Measurements from ENCODE around the gene MAGI2.
"Not testable (repeated sequence)": the region's sequence is repeated elsewhere in the genome, so short reads cannot be mapped to it uniquely, and the experiment has no call there.

MAGI2 gene

GRCh38 chr7:78253850-78254725 lies 1199.4 kb downstream of the MAGI2 start:
- DNase-seq = no peak

- DNase-seq = no peak
Measured at GRCh38 chr7:78248867-78249266, 1204.6 kb downstream of the MAGI2 start.

GRCh38 chr7:78247910-78248689 lies 1205.4 kb downstream of the MAGI2 start:
- DNase-seq = no peak

- not testable (repeated sequence) for DNase-seq
Measured at GRCh38 chr7:78240179-78240578, 1213.3 kb downstream of the MAGI2 start.

- DNase-seq = no peak
Measured at GRCh38 chr7:78234634-78235033, 1218.8 kb downstream of the MAGI2 start.

GRCh38 chr7:78232806-78233205 lies 1220.7 kb downstream of the MAGI2 start:
- DNase-seq = peak; percentile 50

- peak; percentile 69 for DNase-seq
Measured at GRCh38 chr7:78226059-78226719, 1227.3 kb downstream of the MAGI2 start.

GRCh38 chr7:78225534-78225933 lies 1227.9 kb downstream of the MAGI2 start:
- peak; percentile 69 for DNase-seq

- peak; percentile 53 for DNase-seq
Measured at GRCh38 chr7:78224923-78225322, 1228.5 kb downstream of the MAGI2 start.

GRCh38 chr7:78223598-78223997 lies 1229.9 kb downstream of the MAGI2 start:
- no peak for DNase-seq

- peak; percentile 52 for DNase-seq
Measured at GRCh38 chr7:78222001-78222751, 1231.3 kb downstream of the MAGI2 start.

GRCh38 chr7:78220754-78221153 lies 1232.7 kb downstream of the MAGI2 start:
- no peak for DNase-seq

- DNase-seq = peak; percentile 20
Measured at GRCh38 chr7:78218876-78219275, 1234.6 kb downstream of the MAGI2 start.

- peak; percentile 74 for DNase-seq
Measured at GRCh38 chr7:78218051-78218450, 1235.4 kb downstream of the MAGI2 start.

- no peak for DNase-seq
Measured at GRCh38 chr7:78215199-78215598, 1238.3 kb downstream of the MAGI2 start.

GRCh38 chr7:78213402-78213801 lies 1240.1 kb downstream of the MAGI2 start:
- no peak for DNase-seq

GRCh38 chr7:78212476-78213060 lies 1240.9 kb downstream of the MAGI2 start:
- no peak for DNase-seq

- DNase-seq = no peak
Measured at GRCh38 chr7:78207269-78207668, 1246.2 kb downstream of the MAGI2 start.

GRCh38 chr7:78206769-78207168 lies 1246.7 kb downstream of the MAGI2 start:
- no peak for DNase-seq

GRCh38 chr7:78203042-78203720 lies 1250.3 kb downstream of the MAGI2 start:
- no peak for DNase-seq

GRCh38 chr7:78198756-78199155 lies 1254.7 kb downstream of the MAGI2 start:
- DNase-seq = peak; percentile 88

- peak; percentile 87 for DNase-seq
Measured at GRCh38 chr7:78197447-78197846, 1256.0 kb downstream of the MAGI2 start.
